ENCODE measurements around the gene ARFGEF2. TPM values are rescaled to one million over a fixed set of nuclear protein-coding genes. Genes with fewer than 3 reads are reported as not detected.
"Not testable (repeated sequence)": the region's sequence is repeated elsewhere in the genome, so short reads cannot be mapped to it uniquely, and the experiment has no call there.

Gene ARFGEF2
- total and polyA plus RNA-seq, 4 donors = 7.4 to 35.1 (median 20.1) TPM

- WGBS, 2 donors = 95% methylated on average over 9 of the region's 9 CpGs
- no peaks in the 10 kb centered on the region for H3K36me3 ChIP-seq (ENCODE audit: control insufficient read depth in 4 of 4, insufficient read depth in 4 of 4, low read length in 4 of 4)
- DNase-seq (no peak), ATAC-seq (ENCODE audit: insufficient read depth, low FRiP score) (no peak)
- H3K9ac ChIP-seq (ENCODE audit: insufficient read depth in 1 of 2, low read length in 2 of 2) = no peak overlapping the region
- TF ChIP-seq, protein P1, sequence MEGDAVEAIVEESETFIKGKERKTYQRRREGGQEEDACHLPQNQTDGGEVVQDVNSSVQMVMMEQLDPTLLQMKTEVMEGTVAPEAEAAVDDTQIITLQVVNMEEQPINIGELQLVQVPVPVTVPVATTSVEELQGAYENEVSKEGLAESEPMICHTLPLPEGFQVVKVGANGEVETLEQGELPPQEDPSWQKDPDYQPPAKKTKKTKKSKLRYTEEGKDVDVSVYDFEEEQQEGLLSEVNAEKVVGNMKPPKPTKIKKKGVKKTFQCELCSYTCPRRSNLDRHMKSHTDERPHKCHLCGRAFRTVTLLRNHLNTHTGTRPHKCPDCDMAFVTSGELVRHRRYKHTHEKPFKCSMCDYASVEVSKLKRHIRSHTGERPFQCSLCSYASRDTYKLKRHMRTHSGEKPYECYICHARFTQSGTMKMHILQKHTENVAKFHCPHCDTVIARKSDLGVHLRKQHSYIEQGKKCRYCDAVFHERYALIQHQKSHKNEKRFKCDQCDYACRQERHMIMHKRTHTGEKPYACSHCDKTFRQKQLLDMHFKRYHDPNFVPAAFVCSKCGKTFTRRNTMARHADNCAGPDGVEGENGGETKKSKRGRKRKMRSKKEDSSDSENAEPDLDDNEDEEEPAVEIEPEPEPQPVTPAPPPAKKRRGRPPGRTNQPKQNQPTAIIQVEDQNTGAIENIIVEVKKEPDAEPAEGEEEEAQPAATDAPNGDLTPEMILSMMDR (IDR thresholded peaks at IDR 0.05; ENCODE audit: control extremely low read depth, extremely low read depth) = no peak
- H3K9me3 ChIP-seq (ENCODE audit: control insufficient read depth in 4 of 4, insufficient read depth in 3 of 4, low read length in 3 of 4) = no peaks in the 10 kb centered on the region
- H3K27me3 ChIP-seq (ENCODE audit: control insufficient read depth in 3 of 3, insufficient read depth in 3 of 3, low read length in 2 of 3) = no peaks in the 10 kb centered on the region
- H3K4me1 ChIP-seq (ENCODE audit: control insufficient read depth in 5 of 5, insufficient read depth in 5 of 5, low read length in 5 of 5) = peaks cover 0 to 18% (median 0%) of the 10 kb centered on the region in 5 donors
- H3K4me3 ChIP-seq = no peak overlapping the region
- H3K27ac ChIP-seq (ENCODE audit: low read depth in 1 of 2, low read length in 1 of 2) = no peak overlapping the region
Measured at GRCh38 chr20:48931527-48932374, 10.2 kb downstream of the ARFGEF2 start.

DNA sequence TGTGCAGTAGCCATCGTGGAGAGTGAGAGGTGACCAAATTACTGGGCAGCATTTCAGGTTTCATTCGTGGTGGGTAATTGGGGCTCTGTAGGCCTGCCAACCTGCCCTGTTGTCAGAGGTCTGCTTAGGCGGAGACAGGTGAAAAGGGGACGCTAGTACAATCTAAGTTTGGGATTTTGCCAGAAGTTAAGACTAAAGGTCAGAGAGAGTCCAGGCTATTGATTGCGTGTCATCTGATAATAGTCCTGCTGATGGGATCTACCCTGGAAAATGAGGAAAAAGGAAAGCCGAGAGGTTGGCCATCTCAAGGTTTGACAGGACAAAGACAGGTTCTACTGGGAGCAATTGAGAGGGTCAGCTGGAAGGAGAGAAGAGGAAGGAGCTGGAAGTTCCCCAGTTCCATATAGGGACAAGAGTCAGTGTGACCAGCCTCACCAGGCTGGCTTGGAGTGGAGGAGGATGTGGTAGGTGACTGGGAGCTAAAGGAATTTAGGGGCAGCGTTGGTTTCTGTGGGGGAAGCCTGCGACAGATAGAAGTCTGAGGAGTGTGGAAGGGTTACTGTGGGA, 10.9 kb downstream of the ARFGEF2 start:
- no peak for DNase-seq
- WGBS, 2 donors = 77 to 93% methylated on average over 8 of the region's 8 CpGs
- Histone ChIP-seq H3K9me3 (ENCODE audit: control insufficient read depth in 4 of 4, insufficient read depth in 3 of 4, low read length in 3 of 4) (no peaks in the 10 kb centered on the region), H3K27ac (ENCODE audit: low read depth in 1 of 2, low read length in 1 of 2) (no peak overlapping the region), H3K27me3 (ENCODE audit: control insufficient read depth in 3 of 3, insufficient read depth in 3 of 3, low read length in 2 of 3) (no peaks in the 10 kb centered on the region), H3K4me3 (no peak overlapping the region), H3K36me3 (ENCODE audit: control insufficient read depth in 4 of 4, insufficient read depth in 4 of 4, low read length in 4 of 4) (no peaks in the 10 kb centered on the region), H3K9ac (ENCODE audit: insufficient read depth in 1 of 2, low read length in 2 of 2) (no peak overlapping the region), H3K4me1 (ENCODE audit: control insufficient read depth in 5 of 5, insufficient read depth in 5 of 5, low read length in 5 of 5) (peaks cover 0 to 18% (median 0%) of the 10 kb centered on the region in 5 donors)
- TF ChIP-seq, protein P1 (IDR thresholded peaks at IDR 0.05; ENCODE audit: control extremely low read depth, extremely low read depth) = no peak
- ATAC-seq (ENCODE audit: insufficient read depth, low FRiP score) = no peak

DNA sequence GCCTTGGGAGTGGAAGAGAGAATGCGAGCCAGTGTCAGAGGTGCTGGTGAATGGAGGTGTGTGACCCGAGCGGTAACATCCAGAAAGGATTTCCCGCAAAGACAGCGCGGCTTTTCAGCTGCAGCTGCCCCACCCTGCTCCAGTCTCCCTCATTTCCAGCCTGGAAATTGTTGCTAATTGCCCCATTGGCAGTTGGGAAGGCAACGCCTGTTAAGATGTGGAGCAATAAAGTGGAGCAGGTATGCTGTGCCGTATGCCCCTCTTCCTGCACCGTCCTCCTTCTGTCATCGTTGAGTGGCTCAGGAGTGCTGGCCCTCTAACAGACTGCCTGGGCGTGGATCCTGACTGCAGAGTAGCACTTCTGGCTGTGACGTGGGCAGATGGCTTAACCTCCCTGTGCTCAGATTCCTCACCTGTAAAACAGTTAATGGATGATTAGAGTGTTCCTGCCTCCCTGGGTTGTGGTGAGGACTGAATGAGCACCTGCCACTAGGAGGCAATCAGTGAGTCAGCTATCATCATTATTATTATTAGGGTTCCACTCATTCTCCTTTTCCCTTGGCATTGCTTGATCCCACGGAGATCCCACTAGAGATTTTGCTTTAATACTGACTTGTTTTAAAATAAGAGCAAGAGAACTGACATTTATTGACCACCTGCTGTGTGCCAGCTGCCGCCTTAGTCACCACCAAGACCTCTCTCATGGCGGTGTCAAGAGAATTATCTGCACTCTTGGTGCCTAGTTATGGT, 11.7 kb downstream of the ARFGEF2 start:
- Histone ChIP-seq H3K27ac (ENCODE audit: low read depth in 1 of 2, low read length in 1 of 2) (no peak overlapping the region), H3K4me1 (ENCODE audit: control insufficient read depth in 5 of 5, insufficient read depth in 5 of 5, low read length in 5 of 5) (peaks cover 0 to 18% (median 0%) of the 10 kb centered on the region in 5 donors), H3K4me3 (no peak overlapping the region), H3K36me3 (ENCODE audit: control insufficient read depth in 4 of 4, insufficient read depth in 4 of 4, low read length in 4 of 4) (no peaks in the 10 kb centered on the region), H3K9me3 (ENCODE audit: control insufficient read depth in 4 of 4, insufficient read depth in 3 of 4, low read length in 3 of 4) (no peaks in the 10 kb centered on the region), H3K27me3 (ENCODE audit: control insufficient read depth in 3 of 3, insufficient read depth in 3 of 3, low read length in 2 of 3) (no peaks in the 10 kb centered on the region), H3K9ac (ENCODE audit: insufficient read depth in 1 of 2, low read length in 2 of 2) (no peak overlapping the region)
- DNase-seq = no peak
- peak; percentile 49 for ATAC-seq (ENCODE audit: insufficient read depth, low FRiP score)
- WGBS, 2 donors = 88 to 90% methylated on average over 15 of the region's 15 CpGs
- TF ChIP-seq, protein P1 (IDR thresholded peaks at IDR 0.05; ENCODE audit: control extremely low read depth, extremely low read depth) = no peak

- WGBS, 2 donors = 93 to 95% methylated on average over 5 of the region's 5 CpGs
- ATAC-seq (ENCODE audit: insufficient read depth, low FRiP score) = not testable (repeated sequence)
- H3K4me1 ChIP-seq (ENCODE audit: control insufficient read depth in 5 of 5, insufficient read depth in 5 of 5, low read length in 5 of 5) = peaks cover 0 to 18% (median 0%) of the 10 kb centered on the region in 5 donors
Measured at GRCh38 chr20:48934273-48934877, 12.9 kb downstream of the ARFGEF2 start.

GRCh38 chr20:48934966-48935365, 13.5 kb downstream of the ARFGEF2 start:
- not testable (repeated sequence) for ATAC-seq (ENCODE audit: insufficient read depth, low FRiP score); H3K27ac ChIP-seq (ENCODE audit: low read depth in 1 of 2, low read length in 1 of 2); H3K27me3 ChIP-seq (ENCODE audit: control insufficient read depth in 3 of 3, insufficient read depth in 3 of 3, low read length in 2 of 3); H3K9ac ChIP-seq (ENCODE audit: insufficient read depth in 1 of 2, low read length in 2 of 2); H3K36me3 ChIP-seq (ENCODE audit: control insufficient read depth in 4 of 4, insufficient read depth in 4 of 4, low read length in 4 of 4); H3K9me3 ChIP-seq (ENCODE audit: control insufficient read depth in 4 of 4, insufficient read depth in 3 of 4, low read length in 3 of 4); H3K4me3 ChIP-seq; DNase-seq
- 39 to 56% methylated on average over 4 to 5 of the region's 7 CpGs for WGBS, 2 donors
- H3K4me1 ChIP-seq (ENCODE audit: control insufficient read depth in 5 of 5, insufficient read depth in 5 of 5, low read length in 5 of 5) = peaks cover 0 to 20% (median 0%) of the 10 kb centered on the region in 5 donors

More at GRCh38 chr20:48934273-48934877, 12.9 kb downstream of the ARFGEF2 start:
- not testable (repeated sequence) for H3K4me3 ChIP-seq; H3K9me3 ChIP-seq (ENCODE audit: control insufficient read depth in 4 of 4, insufficient read depth in 3 of 4, low read length in 3 of 4); H3K27me3 ChIP-seq (ENCODE audit: control insufficient read depth in 3 of 3, insufficient read depth in 3 of 3, low read length in 2 of 3); H3K9ac ChIP-seq (ENCODE audit: insufficient read depth in 1 of 2, low read length in 2 of 2); H3K36me3 ChIP-seq (ENCODE audit: control insufficient read depth in 4 of 4, insufficient read depth in 4 of 4, low read length in 4 of 4); H3K27ac ChIP-seq (ENCODE audit: low read depth in 1 of 2, low read length in 1 of 2); DNase-seq

All from lung (tissue), 12 donors.